Measurements from ENCODE around the gene ZNF563.

The ZNF563 gene

DNA sequence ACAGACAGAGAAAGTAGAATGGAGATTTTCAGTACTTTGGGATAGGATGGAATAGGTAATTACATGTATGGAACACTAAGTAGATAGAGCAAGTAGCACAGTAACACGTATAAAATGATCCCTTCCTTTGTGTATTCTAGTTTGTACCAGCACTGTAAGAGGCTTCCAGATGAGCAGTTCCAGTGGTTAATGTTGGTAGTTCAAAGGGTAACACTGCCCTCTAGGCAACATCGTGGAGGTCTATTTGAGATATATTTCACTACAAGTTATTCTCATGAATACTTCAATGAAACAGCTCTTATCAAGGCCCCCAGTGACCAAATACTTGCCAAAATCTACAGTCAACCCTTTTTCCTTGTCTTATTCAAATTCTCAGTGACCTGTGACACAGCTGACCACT lies 13.5 kb upstream of the ZNF563 start:
- H3K36me3 ChIP-seq (ENCODE audit: insufficient read depth, low read length) = peaks cover 20% of the 10 kb centered on the region
- no peaks in the 10 kb centered on the region for H3K4me1 ChIP-seq (ENCODE audit: insufficient read depth, low read length)
- no peak overlapping the region for H3K4me3 ChIP-seq (ENCODE audit: low read depth in 1 of 2, low read length in 2 of 2)
- H3K9me3 ChIP-seq (ENCODE audit: insufficient read depth, low read length, severe bottlenecking) = peaks cover 21% of the 10 kb centered on the region
- H4K20me1 ChIP-seq (ENCODE audit: insufficient read depth, low read length) = no peaks in the 10 kb centered on the region
- H3K79me2 ChIP-seq (ENCODE audit: insufficient read depth, low read length) = no peaks in the 10 kb centered on the region
- DNase-seq (no peak), ATAC-seq (ENCODE audit: insufficient read depth, low read depth) (peak; percentile 35; the same call in 1 of the 3 replicates)
- no peak overlapping the region for H3K9ac ChIP-seq (ENCODE audit: low read depth, low read length)
- H3K4me2 ChIP-seq (ENCODE audit: insufficient read depth, low read length) = no peak overlapping the region
- TF ChIP-seq EZH2 (IDR thresholded peaks at IDR 0.05; ENCODE audit: borderline replicate concordance, low read depth, low read length, severe bottlenecking) (no peak), CTCF (IDR thresholded peaks at IDR 0.05; ENCODE audit: borderline replicate concordance, extremely low read depth, low read length, poor library complexity, severe bottlenecking) (peak; percentile 37)
- H3K27me3 ChIP-seq (ENCODE audit: insufficient read depth, low read length, poor library complexity) = no peaks in the 10 kb centered on the region
- no peak overlapping the region for H3K27ac ChIP-seq (ENCODE audit: low read length)
- no peak overlapping the region for H2AFZ ChIP-seq (ENCODE audit: low read depth, low read length)

- peaks cover 11% of the 10 kb centered on the region for H3K9me3 ChIP-seq (ENCODE audit: insufficient read depth, low read length, severe bottlenecking)
- H3K9ac ChIP-seq (ENCODE audit: low read depth, low read length) = no peak overlapping the region
- H4K20me1 ChIP-seq (ENCODE audit: insufficient read depth, low read length) = no peaks in the 10 kb centered on the region
- peaks cover 7% of the 10 kb centered on the region; the same call in 1 of the 2 replicates for H3K36me3 ChIP-seq (ENCODE audit: insufficient read depth, low read length)
- no peak overlapping the region for H3K4me2 ChIP-seq (ENCODE audit: insufficient read depth, low read length)
- no peak overlapping the region for H2AFZ ChIP-seq (ENCODE audit: low read depth, low read length)
- no peak overlapping the region for H3K27ac ChIP-seq (ENCODE audit: low read length)
- ATAC-seq (ENCODE audit: insufficient read depth, low read depth) (no peak), DNase-seq (no peak)
- H3K27me3 ChIP-seq (ENCODE audit: insufficient read depth, low read length, poor library complexity) = no peaks in the 10 kb centered on the region
- TF ChIP-seq EZH2 (IDR thresholded peaks at IDR 0.05; ENCODE audit: borderline replicate concordance, low read depth, low read length, severe bottlenecking) = no peak
- no peak for TF ChIP-seq CTCF (IDR thresholded peaks at IDR 0.05; ENCODE audit: borderline replicate concordance, extremely low read depth, low read length, poor library complexity, severe bottlenecking)
- H3K4me1 ChIP-seq (ENCODE audit: insufficient read depth, low read length) = no peaks in the 10 kb centered on the region
- no peak overlapping the region for H3K4me3 ChIP-seq (ENCODE audit: low read depth in 1 of 2, low read length in 2 of 2)
- H3K79me2 ChIP-seq (ENCODE audit: insufficient read depth, low read length) = no peaks in the 10 kb centered on the region
These were observed 11.8 kb upstream of the ZNF563 start for GRCh38 chr19:12345197-12345596.

GRCh38 chr19:12331211-12331941 lies 2.1 kb downstream of the ZNF563 start:
- DNase-seq (peak; percentile 30), ATAC-seq (ENCODE audit: insufficient read depth, low read depth) (no peak)
- Histone ChIP-seq H3K36me3 (ENCODE audit: insufficient read depth, low read length) (no peaks in the 10 kb centered on the region; the same call in 1 of the 2 replicates), H3K27me3 (ENCODE audit: insufficient read depth, low read length, poor library complexity) (no peaks in the 10 kb centered on the region), H3K27ac (ENCODE audit: low read length) (no peak overlapping the region), H3K9me3 (ENCODE audit: insufficient read depth, low read length, severe bottlenecking) (no peaks in the 10 kb centered on the region), H2AFZ (ENCODE audit: low read depth, low read length) (no peak overlapping the region), H3K4me1 (ENCODE audit: insufficient read depth, low read length) (peaks cover 29% of the 10 kb centered on the region), H3K4me3 (ENCODE audit: low read depth in 1 of 2, low read length in 2 of 2) (no peak overlapping the region), H3K9ac (ENCODE audit: low read depth, low read length) (no peak overlapping the region), H3K4me2 (ENCODE audit: insufficient read depth, low read length) (peak overlapping the region; percentile 10; the same call in 1 of the 2 replicates), H3K79me2 (ENCODE audit: insufficient read depth, low read length) (0 out of 2 replicates have a peak, but pooled peaks cover 3% of the 10 kb centered on the region), H4K20me1 (ENCODE audit: insufficient read depth, low read length) (no peaks in the 10 kb centered on the region)
- TF ChIP-seq CTCF (IDR thresholded peaks at IDR 0.05; ENCODE audit: borderline replicate concordance, extremely low read depth, low read length, poor library complexity, severe bottlenecking) = no peak
- TF ChIP-seq EZH2 (IDR thresholded peaks at IDR 0.05; ENCODE audit: borderline replicate concordance, low read depth, low read length, severe bottlenecking) = no peak

Data from DND-41 (cell line).